K562 (cell line): ENCODE measurements around the gene SIGLEC6. TPM values are rescaled to one million over a fixed set of nuclear protein-coding genes. Genes with fewer than 3 reads are reported as not detected.
A peak's percentile ranks its signal among the peaks of the same experiment; 100 is the strongest.

ENCODE experiments used
- C11orf30 ChIP-seq: fragments of 450-650 bp; IDR thresholded peaks from 2 replicates; pipeline ENCODE4 v1.6.1; 2016; ENCODE audit warnings: low read depth, mild to moderate bottlenecking
- FOXJ2 ChIP-seq: fragments of 200-800 bp; sonication (Bioruptor generic); IDR thresholded peaks from 2 replicates; pipeline ENCODE4 v1.6.1; 2016; ENCODE audit warnings: missing genetic modification characterization, missing compliant biosample characterization
- NR1H2 ChIP-seq: sonication (generic); formaldehyde crosslinking; IDR thresholded peaks from 2 replicates; pipeline ENCODE4 v1.4.0; 2020; ENCODE audit warnings: mild to moderate bottlenecking, missing genetic modification reagents
- NR2C2 ChIP-seq, 2 experiments: fragments of 200-800 bp in 1 of 2; sonication (Bioruptor generic) in 1 of 2; sonication (generic) in 1 of 2; formaldehyde crosslinking in 1 of 2; IDR thresholded peaks; 2 replicates each; pipeline versions ENCODE4 v1.6.1 to v1.8.0; 2016 to 2022; ENCODE audit warnings: mild to moderate bottlenecking in 1 of 2, missing compliant biosample characterization in 1 of 2, missing genetic modification characterization in 1 of 2, missing genetic modification reagents in 1 of 2
- PHB2 ChIP-seq: fragments of 450-650 bp; IDR thresholded peaks from 2 replicates; pipeline ENCODE4 v1.6.1; 2017; ENCODE audit warnings: low read depth
- POLR3G ChIP-seq: IDR thresholded peaks from 2 replicates; pipeline ENCODE4 v1.6.1; 2011; ENCODE audit not compliant: insufficient read length, insufficient replicate concordance; ENCODE audit errors: extremely low read depth
- ZC3H8 ChIP-seq: fragments of 450-650 bp; IDR thresholded peaks from 2 replicates; pipeline ENCODE4 v1.6.1; 2017
- ZFPM2 ChIP-seq: fragments of 250-450 bp; sonication (Bioruptor Pico); IDR thresholded peaks from 2 replicates; pipeline ENCODE4 v1.5.1; 2022; ENCODE audit warnings: mild to moderate bottlenecking
- ZNF224 ChIP-seq: sonication (generic); formaldehyde crosslinking; IDR thresholded peaks from 2 replicates; pipeline ENCODE4 v1.8.0; 2022; ENCODE audit warnings: mild to moderate bottlenecking, missing genetic modification reagents
- ZNF3 ChIP-seq: fragments of 250-450 bp; sonication (Bioruptor Pico); IDR thresholded peaks from 2 replicates; pipeline ENCODE4 v1.5.0; 2021; ENCODE audit warnings: mild to moderate bottlenecking, moderate library complexity
- ZNF668 ChIP-seq: fragments of 250-450 bp; sonication (Bioruptor Pico); IDR thresholded peaks from 2 replicates; pipeline ENCODE4 v1.8.0; 2022; ENCODE audit warnings: mild to moderate bottlenecking, inconsistent platforms
- polyA plus RNA-seq, 8 experiments: library from polyadenylated mRNA; depleted of rRNA in 4 of 8; stranded (reverse) in 5 of 8; unstranded in 3 of 8; fragments of >200 nt; fragmentation: Nextera tagmentation in 2 of 8; fragmentation: Illumina TruSeq in 1 of 8; extraction: Ambion mirVana in 2 of 8; extraction: Trizol in 1 of 8; gene quantifications; 2 replicates each; pipeline versions ENCODE4 v1.2.1 to v1.2.3, GENCODE V29; 2011 to 2014; ENCODE audit warnings: inconsistent platforms in 1 of 8, missing spikeins in 1 of 8
- total RNA-seq, 7 experiments: library from RNA; depleted of rRNA in 6 of 7; stranded (reverse); fragments of >200 nt in 6 of 7; fragmentation: Illumina TruSeq in 2 of 7; extraction: Trizol in 2 of 7; gene quantifications; 2 replicates each; pipeline versions ENCODE4 v1.2.1 to v1.2.3, GENCODE V29; 2011 to 2021; ENCODE audit warnings: low replicate concordance in 1 of 7
- TF ChIP-seq, protein P1 (sequence below), 2 experiments: fragments of 450-650 bp in 1 of 2; sonication (generic) in 1 of 2; formaldehyde crosslinking in 1 of 2; IDR thresholded peaks in 1 of 2; conservative IDR thresholded peaks in 1 of 2; 2 replicates each; pipeline versions ENCODE4 v1.6.1 to v1.8.1; 2016 to 2023; ENCODE audit warnings: mild to moderate bottlenecking in 2 of 2, moderate library complexity in 2 of 2, inconsistent platforms in 1 of 2, missing genetic modification reagents in 1 of 2
- TF ChIP-seq, protein P2 (sequence below): fragments of 450-650 bp; formaldehyde crosslinking; IDR thresholded peaks from 2 replicates; pipeline ENCODE4 v1.4.0; 2020; ENCODE audit warnings: mild to moderate bottlenecking, moderate library complexity
- TF ChIP-seq, protein P3 (sequence below): sonication (generic); formaldehyde crosslinking; IDR thresholded peaks from 2 replicates; pipeline ENCODE4 v1.8.1; 2022; ENCODE audit warnings: missing genetic modification reagents
- TF ChIP-seq, protein P4 (sequence below): IDR thresholded peaks from 3 replicates; pipeline ENCODE4 v1.6.1; 2011; ENCODE audit warnings: borderline replicate concordance, mild to moderate bottlenecking; ENCODE audit not compliant: insufficient read length, insufficient read depth
- TF ChIP-seq, protein P5 (sequence below), 2 experiments: IDR thresholded peaks; 2 replicates each; pipeline ENCODE4 v1.6.1; 2011; ENCODE audit warnings: borderline replicate concordance in 1 of 2, control low read depth in 1 of 2, low read depth in 1 of 2, low read length in 1 of 2, mild to moderate bottlenecking in 1 of 2, mixed read lengths in 1 of 2, moderate library complexity in 1 of 2; ENCODE audit not compliant: insufficient read depth in 1 of 2, insufficient read length in 1 of 2, poor library complexity in 1 of 2, severe bottlenecking in 1 of 2; ENCODE audit errors: extremely low read depth in 1 of 2
- TF ChIP-seq, protein P6 (sequence below): fragments of 250-450 bp; sonication (Bioruptor Pico); IDR thresholded peaks from 2 replicates; pipeline ENCODE4 v1.4.0; 2020; ENCODE audit warnings: mild to moderate bottlenecking, moderate library complexity, borderline replicate concordance

The SIGLEC6 gene
- total and polyA plus RNA-seq, 9 of the 15 experiments (the other 6 are each of a cell fraction or from before 2014, with no cell fraction given) = 0.03 to 17.5 (median 0.71) TPM

DNA sequence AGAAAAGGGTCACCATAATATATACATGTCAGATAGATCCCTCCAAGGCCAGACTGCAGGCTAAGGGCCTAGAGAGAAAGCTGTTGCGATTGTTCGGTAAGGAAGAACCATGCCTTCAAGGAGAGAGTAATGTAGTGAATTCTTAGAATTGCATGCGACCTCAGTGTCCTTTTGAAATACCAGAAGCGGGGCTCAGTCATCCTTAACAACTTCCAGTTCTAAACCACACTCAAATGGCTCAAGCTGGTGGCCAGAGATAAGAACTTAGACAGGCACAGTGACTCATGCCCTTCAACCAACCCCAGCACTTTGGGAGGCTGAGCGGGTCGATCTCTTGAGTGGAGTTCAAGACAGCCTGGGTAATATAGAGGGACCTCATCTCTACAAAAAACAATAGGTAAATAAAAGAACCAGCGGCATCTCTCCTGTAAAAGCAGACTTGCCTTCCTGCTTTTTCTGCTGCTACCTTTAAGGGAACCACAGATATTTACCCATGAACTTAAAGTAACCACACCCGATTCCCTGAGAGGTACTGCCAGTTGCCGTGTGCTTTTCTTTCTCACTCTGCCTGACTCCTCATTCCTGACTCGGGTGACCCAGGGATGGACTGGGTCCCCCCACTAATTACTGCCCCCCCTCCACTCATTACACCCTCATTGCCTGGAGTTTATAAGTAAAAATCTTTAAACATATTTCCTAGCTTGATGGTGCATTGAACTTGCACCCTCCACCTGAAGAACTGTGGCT, 15.4 kb upstream of the SIGLEC6 start (continued):
- TF ChIP-seq, protein P1, sequence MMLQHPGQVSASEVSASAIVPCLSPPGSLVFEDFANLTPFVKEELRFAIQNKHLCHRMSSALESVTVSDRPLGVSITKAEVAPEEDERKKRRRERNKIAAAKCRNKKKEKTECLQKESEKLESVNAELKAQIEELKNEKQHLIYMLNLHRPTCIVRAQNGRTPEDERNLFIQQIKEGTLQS (IDR thresholded peaks at IDR 0.05) = peak; percentile 98
- TF ChIP-seq, protein P1 (CRISPR knock-in tag; conservative IDR thresholded peaks at IDR 0.05) = peak; percentile 97
- TF ChIP-seq FOXJ2 (tag) (peak; percentile 68; the same call in 1 of the 2 replicates), POLR3G (no peak), C11orf30 (peak; percentile 69), ZNF3 (CRISPR knock-in tag) (0 out of 2 replicates have a peak, but pooled peaks have one; percentile 26), PHB2 (peak; percentile 89), ZNF668 (CRISPR knock-in tag) (no peak), ZC3H8 (no peak), NR1H2 (CRISPR knock-in tag) (no peak), ZNF224 (CRISPR knock-in tag) (no peak), ZFPM2 (0 out of 2 replicates have a peak, but pooled peaks have one; percentile 6), NR2C2 (CRISPR knock-in tag; IDR thresholded peaks at IDR 0.05) (no peak), NR2C2 (tag; IDR thresholded peaks at IDR 0.05) (peak; percentile 84)
- TF ChIP-seq, protein P2, sequence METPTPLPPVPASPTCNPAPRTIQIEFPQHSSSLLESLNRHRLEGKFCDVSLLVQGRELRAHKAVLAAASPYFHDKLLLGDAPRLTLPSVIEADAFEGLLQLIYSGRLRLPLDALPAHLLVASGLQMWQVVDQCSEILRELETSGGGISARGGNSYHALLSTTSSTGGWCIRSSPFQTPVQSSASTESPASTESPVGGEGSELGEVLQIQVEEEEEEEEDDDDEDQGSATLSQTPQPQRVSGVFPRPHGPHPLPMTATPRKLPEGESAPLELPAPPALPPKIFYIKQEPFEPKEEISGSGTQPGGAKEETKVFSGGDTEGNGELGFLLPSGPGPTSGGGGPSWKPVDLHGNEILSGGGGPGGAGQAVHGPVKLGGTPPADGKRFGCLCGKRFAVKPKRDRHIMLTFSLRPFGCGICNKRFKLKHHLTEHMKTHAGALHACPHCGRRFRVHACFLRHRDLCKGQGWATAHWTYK = 0 out of 2 replicates have a peak, but pooled peaks have one; percentile 10
- TF ChIP-seq, protein P3, sequence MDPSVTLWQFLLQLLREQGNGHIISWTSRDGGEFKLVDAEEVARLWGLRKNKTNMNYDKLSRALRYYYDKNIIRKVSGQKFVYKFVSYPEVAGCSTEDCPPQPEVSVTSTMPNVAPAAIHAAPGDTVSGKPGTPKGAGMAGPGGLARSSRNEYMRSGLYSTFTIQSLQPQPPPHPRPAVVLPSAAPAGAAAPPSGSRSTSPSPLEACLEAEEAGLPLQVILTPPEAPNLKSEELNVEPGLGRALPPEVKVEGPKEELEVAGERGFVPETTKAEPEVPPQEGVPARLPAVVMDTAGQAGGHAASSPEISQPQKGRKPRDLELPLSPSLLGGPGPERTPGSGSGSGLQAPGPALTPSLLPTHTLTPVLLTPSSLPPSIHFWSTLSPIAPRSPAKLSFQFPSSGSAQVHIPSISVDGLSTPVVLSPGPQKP (CRISPR knock-in tag) = no peak
- TF ChIP-seq, protein P4, sequence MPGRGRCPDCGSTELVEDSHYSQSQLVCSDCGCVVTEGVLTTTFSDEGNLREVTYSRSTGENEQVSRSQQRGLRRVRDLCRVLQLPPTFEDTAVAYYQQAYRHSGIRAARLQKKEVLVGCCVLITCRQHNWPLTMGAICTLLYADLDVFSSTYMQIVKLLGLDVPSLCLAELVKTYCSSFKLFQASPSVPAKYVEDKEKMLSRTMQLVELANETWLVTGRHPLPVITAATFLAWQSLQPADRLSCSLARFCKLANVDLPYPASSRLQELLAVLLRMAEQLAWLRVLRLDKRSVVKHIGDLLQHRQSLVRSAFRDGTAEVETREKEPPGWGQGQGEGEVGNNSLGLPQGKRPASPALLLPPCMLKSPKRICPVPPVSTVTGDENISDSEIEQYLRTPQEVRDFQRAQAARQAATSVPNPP = no peak
- TF ChIP-seq, protein P5, sequence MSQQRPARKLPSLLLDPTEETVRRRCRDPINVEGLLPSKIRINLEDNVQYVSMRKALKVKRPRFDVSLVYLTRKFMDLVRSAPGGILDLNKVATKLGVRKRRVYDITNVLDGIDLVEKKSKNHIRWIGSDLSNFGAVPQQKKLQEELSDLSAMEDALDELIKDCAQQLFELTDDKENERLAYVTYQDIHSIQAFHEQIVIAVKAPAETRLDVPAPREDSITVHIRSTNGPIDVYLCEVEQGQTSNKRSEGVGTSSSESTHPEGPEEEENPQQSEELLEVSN (IDR thresholded peaks at IDR 0.05; ENCODE audit: borderline replicate concordance in 1 of 2, extremely low read depth in 1 of 2, insufficient read depth in 1 of 2, insufficient read length in 1 of 2, low read depth in 1 of 2, low read length in 1 of 2, poor library complexity in 1 of 2, severe bottlenecking in 1 of 2) = peak; percentile 42 to 60
- TF ChIP-seq, protein P6, sequence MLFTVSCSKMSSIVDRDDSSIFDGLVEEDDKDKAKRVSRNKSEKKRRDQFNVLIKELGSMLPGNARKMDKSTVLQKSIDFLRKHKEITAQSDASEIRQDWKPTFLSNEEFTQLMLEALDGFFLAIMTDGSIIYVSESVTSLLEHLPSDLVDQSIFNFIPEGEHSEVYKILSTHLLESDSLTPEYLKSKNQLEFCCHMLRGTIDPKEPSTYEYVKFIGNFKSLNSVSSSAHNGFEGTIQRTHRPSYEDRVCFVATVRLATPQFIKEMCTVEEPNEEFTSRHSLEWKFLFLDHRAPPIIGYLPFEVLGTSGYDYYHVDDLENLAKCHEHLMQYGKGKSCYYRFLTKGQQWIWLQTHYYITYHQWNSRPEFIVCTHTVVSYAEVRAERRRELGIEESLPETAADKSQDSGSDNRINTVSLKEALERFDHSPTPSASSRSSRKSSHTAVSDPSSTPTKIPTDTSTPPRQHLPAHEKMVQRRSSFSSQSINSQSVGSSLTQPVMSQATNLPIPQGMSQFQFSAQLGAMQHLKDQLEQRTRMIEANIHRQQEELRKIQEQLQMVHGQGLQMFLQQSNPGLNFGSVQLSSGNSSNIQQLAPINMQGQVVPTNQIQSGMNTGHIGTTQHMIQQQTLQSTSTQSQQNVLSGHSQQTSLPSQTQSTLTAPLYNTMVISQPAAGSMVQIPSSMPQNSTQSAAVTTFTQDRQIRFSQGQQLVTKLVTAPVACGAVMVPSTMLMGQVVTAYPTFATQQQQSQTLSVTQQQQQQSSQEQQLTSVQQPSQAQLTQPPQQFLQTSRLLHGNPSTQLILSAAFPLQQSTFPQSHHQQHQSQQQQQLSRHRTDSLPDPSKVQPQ (CRISPR knock-in tag) = peak; percentile 8; the same call in 1 of the 2 replicates
